Gastrocnemius medialis (tissue), 4 donors: ENCODE measurements around the gene PHF1. TPM values are rescaled to one million over a fixed set of nuclear protein-coding genes. Genes with fewer than 3 reads are reported as not detected.

Experiments used
- ATAC-seq, 2 donors: fragments of 150-250 bp; one replicate each; pipeline ENCODE4 v1.9.1; 2016
- DNase-seq, 2 donors: peaks; one replicate each; pipeline ENCODE4 v3.0.0-alpha.2; 2019
- H3K27ac ChIP-seq, 4 donors: fragments of 200-600 bp; sonication (generic); 1 replicate in 1 of 4; 2 replicates in 3 of 4; pipeline ENCODE4 v1.5.1; 2016 to 2018; ENCODE audit warnings: mild to moderate bottlenecking in 2 of 4, moderate library complexity in 1 of 4
- H3K27me3 ChIP-seq, 3 donors: fragments of 200-600 bp; sonication (generic) in 2 of 3; 1 replicate in 1 of 3; 2 replicates in 2 of 3; pipeline versions ENCODE4 v1.5.1 to v1.6.0; 2016 to 2019; ENCODE audit warnings: mild to moderate bottlenecking in 1 of 3, moderate library complexity in 1 of 3
- H3K36me3 ChIP-seq, 2 donors: fragments of 200-600 bp; sonication (generic) in 1 of 2; one replicate each; pipeline ENCODE4 v1.5.1; 2017 to 2018
- H3K4me1 ChIP-seq, 2 donors: fragments of 200-600 bp; sonication (generic) in 1 of 2; one replicate each; pipeline ENCODE4 v1.5.1; 2016 to 2017; ENCODE audit warnings: mild to moderate bottlenecking in 2 of 2
- H3K4me3 ChIP-seq, 4 donors: fragments of 200-600 bp; sonication (generic) in 3 of 4; 1 replicate in 1 of 4; 2 replicates in 3 of 4; pipeline ENCODE4 v1.5.1; 2016 to 2019; ENCODE audit warnings: mild to moderate bottlenecking in 2 of 4
- H3K9me3 ChIP-seq, 3 donors: fragments of 200-600 bp; sonication (generic) in 2 of 3; 1 replicate in 1 of 3; 2 replicates in 2 of 3; pipeline ENCODE4 v1.5.1; 2016 to 2019
- POLR2A ChIP-seq, 2 donors: fragments of 450-650 bp; IDR thresholded peaks; one replicate each; pipeline ENCODE4 v1.6.1; 2017; ENCODE audit warnings: antibody characterized with exemption in 2 of 2, mild to moderate bottlenecking in 2 of 2, moderate library complexity in 2 of 2
- in situ Hi-C, 4 donors: fragments of 200-750 bp; cut with MboI; loops; one replicate each; pipeline versions ENCODE4 v1.15.0 to v1.8.0; 2017; ENCODE audit warnings: low sequenced_read_pairs in 4 of 4
- intact Hi-C: fragments of 100-400 bp; cut with DNase I; formaldehyde crosslinking; loops from one replicate; pipeline ENCODE4 v1.15.1; 2023; ENCODE audit warnings: low total_unique reads
- total RNA-seq, 4 donors: library from RNA; depleted of rRNA; stranded (reverse); fragments of >200 nt; gene quantifications; one replicate each; pipeline versions ENCODE4 v1.1.0 to v1.2.3, GENCODE V29; 2016
- TF ChIP-seq, protein P1 (sequence below), 5 experiments: fragments of 450-650 bp in 3 of 5; fragments of 200-600 bp in 2 of 5; sonication (generic) in 2 of 5; IDR thresholded peaks in 4 of 5; conservative IDR thresholded peaks in 1 of 5; 1 replicate in 4 of 5; 2 replicates in 1 of 5; pipeline ENCODE4 v1.5.1; 2016 to 2019; ENCODE audit warnings: antibody characterized with exemption in 5 of 5, mild to moderate bottlenecking in 3 of 5, moderate library complexity in 3 of 5

Gene PHF1
- total RNA-seq, 4 donors from 2014 or later, result 53.5 to 65.8 (median 62.9) TPM

DNA sequence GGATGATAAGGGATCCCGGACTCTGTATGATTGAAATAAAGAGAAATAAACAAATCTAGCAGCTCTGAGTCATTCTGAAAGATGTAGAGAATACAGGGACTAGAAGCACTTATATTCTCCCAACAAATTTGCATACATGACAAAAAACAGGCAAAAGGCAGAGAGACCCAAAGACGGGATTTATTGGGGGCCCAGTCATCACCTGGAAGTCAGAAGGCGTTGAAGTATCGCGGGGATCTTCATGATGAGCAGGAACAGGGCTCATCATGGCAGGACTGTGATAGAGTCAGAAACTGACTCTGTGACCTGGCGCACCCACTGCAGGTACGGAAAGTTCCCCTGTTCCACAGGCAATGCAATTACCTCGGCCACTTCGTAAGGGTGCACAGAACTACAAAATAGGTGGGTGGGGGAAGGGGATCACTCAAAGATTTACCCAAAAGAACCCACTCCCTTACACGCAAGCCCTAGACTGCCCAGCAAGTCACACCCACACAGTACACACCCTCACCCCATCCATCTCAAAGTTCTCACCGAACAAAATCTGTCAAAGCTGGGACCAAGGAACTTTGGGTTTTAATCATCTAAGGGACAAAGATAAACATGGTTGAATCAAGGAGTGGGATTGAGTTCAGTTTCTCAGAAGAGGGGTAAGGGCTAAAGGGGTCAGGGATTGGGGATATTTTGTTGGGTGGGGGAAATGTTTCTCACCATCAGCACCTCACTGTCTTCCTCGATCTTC is 5.7 kb downstream of the PHF1 start:
- Histone ChIP-seq H3K9me3 (no peaks in the 10 kb centered on the region), H3K4me1 (peaks cover 29 to 30% of the 10 kb centered on the region in 2 donors), H3K27ac (peak overlapping the region; percentile 84 to 94 (median 88)), H3K4me3 (peak overlapping the region in 3 of 4 donors; percentile 62 to 74 (median 70)), H3K27me3 (no peaks in the 10 kb centered on the region), H3K36me3 (peaks cover 3 to 45% of the 10 kb centered on the region in 2 donors)
- ATAC-seq (no peak), DNase-seq (no peak)
- intact Hi-C loops (loop anchor here (5.0 kb wide), 1 partner anchor 214 kb away; the partner anchor contains the start of genes HSD17B8, RXRB and SLC39A7), in situ Hi-C loops (loop anchor here in 1 of 4 donors (25.0 kb wide), 1 partner anchor 454 kb away; the partner anchor contains the start of genes BRD2 and HLA-DMA)
- TF ChIP-seq POLR2A (IDR thresholded peaks at IDR 0.05), result no peak
- TF ChIP-seq, protein P1, sequence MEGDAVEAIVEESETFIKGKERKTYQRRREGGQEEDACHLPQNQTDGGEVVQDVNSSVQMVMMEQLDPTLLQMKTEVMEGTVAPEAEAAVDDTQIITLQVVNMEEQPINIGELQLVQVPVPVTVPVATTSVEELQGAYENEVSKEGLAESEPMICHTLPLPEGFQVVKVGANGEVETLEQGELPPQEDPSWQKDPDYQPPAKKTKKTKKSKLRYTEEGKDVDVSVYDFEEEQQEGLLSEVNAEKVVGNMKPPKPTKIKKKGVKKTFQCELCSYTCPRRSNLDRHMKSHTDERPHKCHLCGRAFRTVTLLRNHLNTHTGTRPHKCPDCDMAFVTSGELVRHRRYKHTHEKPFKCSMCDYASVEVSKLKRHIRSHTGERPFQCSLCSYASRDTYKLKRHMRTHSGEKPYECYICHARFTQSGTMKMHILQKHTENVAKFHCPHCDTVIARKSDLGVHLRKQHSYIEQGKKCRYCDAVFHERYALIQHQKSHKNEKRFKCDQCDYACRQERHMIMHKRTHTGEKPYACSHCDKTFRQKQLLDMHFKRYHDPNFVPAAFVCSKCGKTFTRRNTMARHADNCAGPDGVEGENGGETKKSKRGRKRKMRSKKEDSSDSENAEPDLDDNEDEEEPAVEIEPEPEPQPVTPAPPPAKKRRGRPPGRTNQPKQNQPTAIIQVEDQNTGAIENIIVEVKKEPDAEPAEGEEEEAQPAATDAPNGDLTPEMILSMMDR (IDR thresholded peaks at IDR 0.05 in 4 of 5, conservative IDR thresholded peaks at IDR 0.05 in 1 of 5), result no peak

DNA sequence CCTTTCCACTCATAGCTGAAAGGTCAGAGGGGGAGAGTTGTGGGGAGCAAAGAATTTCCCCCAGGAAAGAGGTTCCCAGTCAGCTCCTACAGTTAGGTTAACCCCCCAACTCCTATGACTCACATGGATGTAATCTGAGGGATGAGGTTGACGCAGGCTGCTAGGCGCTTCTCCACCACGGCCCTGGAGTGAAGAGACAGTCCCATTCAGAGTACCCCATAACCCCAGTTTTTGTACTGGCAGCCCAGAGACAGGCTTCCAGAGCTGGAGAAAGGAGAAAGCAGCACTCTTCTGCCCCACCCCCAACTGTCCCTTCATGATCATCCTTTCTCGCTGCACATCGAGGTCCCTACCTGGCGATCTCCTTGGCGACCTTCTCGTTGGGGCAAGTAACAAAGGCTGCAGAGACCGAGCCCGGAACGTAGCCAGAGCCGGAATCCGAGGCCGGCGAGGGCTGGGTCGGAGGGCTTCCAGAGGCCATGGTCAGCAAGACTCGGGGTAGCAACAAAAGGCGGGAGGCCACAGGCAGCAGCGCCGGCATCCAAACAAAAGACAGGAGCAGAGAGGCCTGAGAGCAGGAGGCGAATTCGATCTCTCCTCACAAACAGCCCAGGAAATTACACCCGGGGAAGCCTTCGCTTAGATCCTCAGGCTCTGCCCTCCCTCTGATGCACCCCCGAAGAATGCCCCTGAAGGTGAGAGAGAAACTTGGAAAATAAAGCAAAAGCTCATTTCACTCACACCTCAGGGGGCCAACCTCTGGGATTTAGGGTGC is 6.5 kb downstream of the PHF1 start:
- H3K27ac ChIP-seq, result peak overlapping the region; percentile 84 to 94 (median 88)
- H3K27me3 ChIP-seq, result no peaks in the 10 kb centered on the region
- DNase-seq (no peak), ATAC-seq (no peak)
- intact Hi-C loops, result loop anchor here (5.0 kb wide), 1 partner anchor 215 kb away; the partner anchor contains the start of genes HSD17B8, RXRB and SLC39A7
- TF ChIP-seq, protein P1 (IDR thresholded peaks at IDR 0.05 in 4 of 5, conservative IDR thresholded peaks at IDR 0.05 in 1 of 5), result no peak
- peaks cover 22 to 23% of the 10 kb centered on the region in 2 donors for H3K4me1 ChIP-seq
- H3K4me3 ChIP-seq, result peak overlapping the region; percentile 62 to 74 (median 72)
- in situ Hi-C loops, result loop anchor here in 1 of 4 donors (25.0 kb wide), 1 partner anchor 455 kb away; the partner anchor contains the start of genes BRD2 and HLA-DMA
- H3K9me3 ChIP-seq, result no peaks in the 10 kb centered on the region
- peaks cover 3 to 42% of the 10 kb centered on the region in 2 donors for H3K36me3 ChIP-seq

DNA sequence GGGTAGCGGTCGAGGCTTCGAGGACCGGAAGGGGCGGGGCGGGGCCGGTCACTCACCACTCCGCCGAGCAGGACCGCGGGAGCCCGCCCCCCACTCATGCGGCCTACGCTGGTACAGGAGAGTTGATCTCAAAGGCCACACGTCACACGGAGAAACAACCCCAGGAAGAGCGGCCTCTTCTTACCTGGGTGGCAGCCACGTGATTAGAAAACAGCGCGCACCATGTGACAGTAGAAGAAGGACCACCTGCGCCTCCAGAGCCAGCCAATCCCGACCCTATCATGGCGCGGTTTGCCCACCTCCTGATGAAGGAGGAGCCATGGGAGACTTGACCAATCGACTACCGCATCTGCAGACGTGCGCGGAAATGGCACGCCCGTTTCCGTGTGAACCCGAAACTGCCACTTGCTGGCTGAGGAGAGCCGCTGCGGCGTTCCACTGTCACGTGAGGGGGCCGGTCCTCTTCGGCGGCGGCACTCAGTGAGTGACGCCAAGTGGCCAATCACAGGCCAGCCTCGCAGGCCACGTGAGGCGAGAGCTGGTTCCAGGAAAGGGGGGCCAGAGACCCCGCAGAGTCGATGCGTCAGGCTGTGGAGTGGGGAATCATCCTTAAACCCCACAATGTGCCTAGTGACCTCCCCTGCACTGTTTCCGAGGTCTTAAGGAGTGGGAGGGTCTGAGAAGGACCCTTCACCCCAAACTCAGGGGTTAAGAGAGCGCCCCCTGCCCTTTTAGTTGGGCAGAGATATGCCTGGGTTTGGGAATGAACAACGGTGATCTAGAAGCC is 7.3 kb downstream of the PHF1 start, which contains the start of gene CUTA:
Gene CUTA (minus strand): TSS at position 205 of the 787 bp plus-strand sequence. CDS start 107 bp downstream, at position 98.
- in situ Hi-C loops (loop anchor here in 1 of 4 donors (25.0 kb wide), 1 partner anchor 456 kb away; the partner anchor contains the start of genes BRD2 and HLA-DMA), intact Hi-C loops (loop anchor here (1.0 to 5.0 kb wide), 2 partner anchors 8 to 216 kb away; partner anchors contain the start of genes HSD17B8, RXRB and SLC39A7)
- Histone ChIP-seq H3K36me3 (peaks cover 0 to 34% of the 10 kb centered on the region in 2 donors), H3K4me3 (peak within 1 kb of the TSS; percentile 62 to 74 (median 72)), H3K9me3 (no peaks in the 10 kb centered on the region), H3K27ac (peak within 1 kb of the TSS; percentile 84 to 94 (median 88)), H3K4me1 (peaks cover 20 to 22% of the 10 kb centered on the region in 2 donors), H3K27me3 (no peaks in the 10 kb centered on the region)
- peak; percentile 59 to 74 for TF ChIP-seq POLR2A (IDR thresholded peaks at IDR 0.05)
- TF ChIP-seq, protein P1 (IDR thresholded peaks at IDR 0.05 in 4 of 5, conservative IDR thresholded peaks at IDR 0.05 in 1 of 5), result peak in 4 of 5 experiments; percentile 30 to 45 (median 43)
- ATAC-seq (peak; percentile 98), DNase-seq (peak; percentile 100)
